Neuronal stem cell (in vitro differentiated cells): Measurements from ENCODE around the gene SETD7.

ENCODE experiments used
- DNase-seq: peaks from one replicate; pipeline ENCODE4 v3.0.0-alpha.2; 2013; ENCODE audit warnings: low spot score
- H2AFZ ChIP-seq: one replicate; pipeline ENCODE4 v1.6.1; 2013; ENCODE audit warnings: mild to moderate bottlenecking, low read length, inconsistent platforms
- H2AK5ac ChIP-seq: 2 replicates; pipeline ENCODE4 v1.6.1; 2013; ENCODE audit warnings: low read depth, mild to moderate bottlenecking, inconsistent platforms, low read length, moderate library complexity, mixed read lengths
- H2BK120ac ChIP-seq: 2 replicates; pipeline ENCODE4 v1.6.1; 2013; ENCODE audit warnings: low read depth, mild to moderate bottlenecking, inconsistent platforms, low read length, moderate library complexity, mixed read lengths
- H2BK12ac ChIP-seq: one replicate; pipeline ENCODE4 v1.6.1; 2013; ENCODE audit warnings: low read length, inconsistent platforms
- H2BK15ac ChIP-seq: 2 replicates; pipeline ENCODE4 v1.6.1; 2013; ENCODE audit warnings: mild to moderate bottlenecking, low read length, inconsistent platforms, mixed read lengths
- H2BK5ac ChIP-seq: one replicate; pipeline ENCODE4 v1.6.1; 2013; ENCODE audit warnings: inconsistent platforms, mild to moderate bottlenecking, low read length, moderate library complexity
- H3K14ac ChIP-seq: one replicate; pipeline ENCODE4 v1.6.1; 2013; ENCODE audit warnings: low read length, inconsistent platforms
- H3K18ac ChIP-seq: 2 replicates; pipeline ENCODE4 v1.6.1; 2013; ENCODE audit warnings: low read length, inconsistent platforms
- H3K23ac ChIP-seq: 2 replicates; pipeline ENCODE4 v1.6.1; 2013; ENCODE audit warnings: low read depth, mild to moderate bottlenecking, mixed read lengths, low read length, inconsistent platforms; ENCODE audit not compliant: poor library complexity
- H3K27ac ChIP-seq: replicated peaks from 3 replicates; pipeline ENCODE4 v1.5.1; 2013; ENCODE audit warnings: low read length, inconsistent platforms
- H3K27me3 ChIP-seq, 3 experiments: 2 replicates each; pipeline ENCODE4 v1.6.1; 2013; ENCODE audit warnings: low read length in 3 of 3, mild to moderate bottlenecking in 2 of 3, inconsistent platforms in 1 of 3, low read depth in 1 of 3, mixed read lengths in 1 of 3, moderate library complexity in 1 of 3; ENCODE audit not compliant: control insufficient read depth in 3 of 3, insufficient read depth in 3 of 3
- H3K36me3 ChIP-seq, 2 donors: replicated peaks in 1 of 2; 2 replicates each; pipeline ENCODE4 v1.6.1; 2013; ENCODE audit warnings: low read length in 2 of 2; ENCODE audit not compliant: control insufficient read depth in 2 of 2, insufficient read depth in 2 of 2
- H3K4ac ChIP-seq: 2 replicates; pipeline ENCODE4 v1.6.1; 2013; ENCODE audit warnings: inconsistent platforms, mild to moderate bottlenecking, low read length, moderate library complexity
- H3K4me1 ChIP-seq, 2 donors: 1 replicate in 1 of 2; 2 replicates in 1 of 2; pipeline ENCODE4 v1.6.1; 2013; ENCODE audit warnings: low read length in 2 of 2, low read depth in 1 of 2; ENCODE audit not compliant: control insufficient read depth in 2 of 2, insufficient read depth in 1 of 2
- H3K4me2 ChIP-seq: one replicate; pipeline ENCODE4 v1.6.1; 2013; ENCODE audit warnings: mild to moderate bottlenecking, low read length, inconsistent platforms; ENCODE audit not compliant: insufficient read depth, poor library complexity, severe bottlenecking
- H3K4me3 ChIP-seq, 2 donors: 2 replicates each; pipeline ENCODE4 v1.5.1; 2013; ENCODE audit warnings: low read length in 2 of 2, mild to moderate bottlenecking in 2 of 2, inconsistent platforms in 1 of 2, moderate library complexity in 1 of 2
- H3K79me1 ChIP-seq: one replicate; pipeline ENCODE4 v1.6.1; 2013; ENCODE audit warnings: low read depth, mild to moderate bottlenecking, inconsistent platforms, low read length, moderate library complexity
- H3K9ac ChIP-seq: one replicate; pipeline ENCODE4 v1.6.1; 2013; ENCODE audit warnings: mild to moderate bottlenecking, low read depth, low read length, inconsistent platforms; ENCODE audit not compliant: poor library complexity
- H3K9me3 ChIP-seq, 2 donors: replicated peaks in 1 of 2; 2 replicates each; pipeline versions ENCODE3 to v1.6.1; 2013; ENCODE audit warnings: low read length in 2 of 2, mild to moderate bottlenecking in 2 of 2, inconsistent platforms in 1 of 2, low read depth in 1 of 2, mixed read lengths in 1 of 2, moderate library complexity in 1 of 2; ENCODE audit not compliant: control insufficient read depth in 2 of 2, insufficient read depth in 1 of 2
- H4K8ac ChIP-seq: one replicate; pipeline ENCODE4 v1.6.1; 2013; ENCODE audit warnings: low read depth, mild to moderate bottlenecking, inconsistent platforms, low read length, moderate library complexity
- H4K91ac ChIP-seq: one replicate; pipeline ENCODE4 v1.6.1; 2013; ENCODE audit warnings: low read length, low read depth, mild to moderate bottlenecking, inconsistent platforms; ENCODE audit not compliant: poor library complexity
- WGBS, 2 donors: extraction: QIAGEN DNeasy Blood & Tissue Kit; methylation state at CpG; one replicate each; pipeline ENCODE4 v1.1.7; 2013; ENCODE audit warnings: missing lambda C conversion rate in 2 of 2, mixed read lengths in 1 of 2; ENCODE audit not compliant: insufficient read length in 2 of 2, insufficient replicate concordance in 1 of 2; ENCODE audit errors: extremely low coverage in 2 of 2; 5-methylcytosine and 5-hydroxymethylcytosine counted together

SETD7 gene

DNA sequence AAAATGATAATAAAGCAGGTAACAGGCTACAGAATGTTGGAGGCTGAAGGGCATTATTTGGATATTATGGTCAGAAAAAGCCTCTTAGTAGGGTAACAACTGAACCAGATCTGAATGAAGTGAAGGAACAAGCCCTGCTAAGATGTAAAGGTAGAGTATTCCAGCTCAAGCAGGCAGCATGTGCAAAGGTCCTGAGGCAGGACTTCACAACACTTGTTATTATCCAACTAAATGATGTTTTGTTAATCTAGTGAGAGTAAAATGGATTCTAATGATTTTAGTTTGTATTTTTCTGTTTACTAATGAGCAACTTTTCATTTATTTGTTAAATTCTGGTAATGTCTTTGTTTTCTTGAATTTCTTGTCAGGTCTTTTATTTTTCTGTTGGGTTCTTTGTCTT, 66.4 kb downstream of the SETD7 start:
- Histone ChIP-seq H2BK12ac (no peak overlapping the region), H3K27ac (no peak overlapping the region), H3K14ac (no peak overlapping the region), H2BK15ac (no peak overlapping the region), H3K23ac (no peak overlapping the region), H2BK5ac (no peak overlapping the region), H3K27me3 (no peaks in the 10 kb centered on the region), H2BK120ac (no peak overlapping the region), H2AK5ac (no peak overlapping the region), H3K36me3 (no peaks in the 10 kb centered on the region), H3K4me3 (no peak overlapping the region), H3K9ac (no peak overlapping the region), H2AFZ (no peak overlapping the region), H3K79me1 (no peaks in the 10 kb centered on the region), H4K8ac (no peak overlapping the region), H4K91ac (no peak overlapping the region), H3K4me1 (no peaks in the 10 kb centered on the region), H3K18ac (no peak overlapping the region), H3K9me3 (no peaks in the 10 kb centered on the region), H3K4ac (no peak overlapping the region), H3K4me2 (no peak overlapping the region)
- no peak for DNase-seq

DNA sequence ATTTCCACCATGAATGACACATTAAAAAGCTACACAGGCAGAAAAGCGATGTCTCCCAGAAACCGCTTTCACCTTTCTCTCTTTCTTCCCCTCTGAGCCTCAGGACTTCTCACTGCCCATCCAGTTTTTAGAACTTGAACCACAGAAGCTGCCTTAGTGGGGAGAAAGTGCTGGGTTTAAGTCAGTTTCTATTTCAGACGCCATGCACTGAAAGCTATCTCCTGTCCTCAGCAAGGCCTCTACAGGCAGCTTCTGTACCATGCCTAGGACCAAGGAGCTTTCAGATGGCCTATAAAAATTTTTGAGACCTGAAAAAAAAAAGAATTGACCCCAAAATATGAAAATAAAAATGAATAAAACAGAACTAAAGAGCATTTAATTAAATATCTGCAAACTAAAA, 67.6 kb downstream of the SETD7 start:
- Histone ChIP-seq H2BK5ac (no peak overlapping the region), H3K23ac (no peak overlapping the region), H3K4me3 (no peak overlapping the region), H3K4me2 (no peak overlapping the region), H3K9ac (no peak overlapping the region), H3K4ac (no peak overlapping the region), H2AK5ac (no peak overlapping the region), H2BK15ac (no peak overlapping the region), H3K27me3 (no peaks in the 10 kb centered on the region), H2BK12ac (no peak overlapping the region), H4K91ac (no peak overlapping the region), H3K27ac (no peak overlapping the region), H2BK120ac (no peak overlapping the region), H4K8ac (no peak overlapping the region), H3K79me1 (no peaks in the 10 kb centered on the region), H3K9me3 (no peaks in the 10 kb centered on the region), H3K36me3 (no peaks in the 10 kb centered on the region), H3K18ac (no peak overlapping the region), H3K14ac (no peak overlapping the region), H3K4me1 (no peaks in the 10 kb centered on the region), H2AFZ (no peak overlapping the region)
- no CpG with 5 or more reads among the region's 3 CpGs for WGBS, 2 donors
- no peak for DNase-seq

DNA sequence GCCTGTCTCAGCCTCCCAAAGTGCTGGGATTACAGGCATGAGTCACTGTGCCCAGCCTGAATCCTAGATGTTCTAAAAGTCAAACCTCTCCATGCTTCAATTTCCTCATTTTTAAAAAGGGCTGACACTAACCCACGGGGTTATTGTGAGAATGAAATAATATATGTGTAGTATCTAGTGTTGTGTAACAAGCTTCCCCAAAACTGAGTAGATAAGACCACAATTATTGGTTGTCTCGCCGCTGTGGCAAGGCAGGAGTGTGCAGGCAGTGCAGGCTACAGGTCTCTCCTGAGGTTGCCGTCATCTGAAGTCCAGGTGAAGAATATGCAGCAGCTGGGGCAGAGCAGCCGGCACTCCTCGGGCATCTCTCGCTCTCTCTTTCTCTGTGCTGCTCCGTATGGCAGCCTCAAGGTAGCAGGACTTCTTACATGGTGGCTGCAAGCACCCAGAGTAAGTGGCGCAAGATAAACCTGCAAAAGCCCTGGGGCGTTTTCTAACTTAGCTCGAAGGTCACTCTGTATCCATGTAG, 71.2 kb downstream of the SETD7 start:
- Histone ChIP-seq H3K14ac (no peak overlapping the region), H3K23ac (no peak overlapping the region), H3K18ac (no peak overlapping the region), H4K8ac (no peak overlapping the region), H2AK5ac (no peak overlapping the region), H2BK5ac (no peak overlapping the region), H2BK120ac (no peak overlapping the region), H3K79me1 (no peaks in the 10 kb centered on the region), H3K9ac (no peak overlapping the region), H2BK12ac (no peak overlapping the region), H3K27ac (no peak overlapping the region), H4K91ac (no peak overlapping the region), H3K4me3 (no peak overlapping the region), H3K4me2 (no peak overlapping the region), H3K27me3 (no peaks in the 10 kb centered on the region), H3K36me3 (no peaks in the 10 kb centered on the region), H3K9me3 (peaks cover 0 to 2% of the 10 kb centered on the region in 2 donors), H2BK15ac (no peak overlapping the region), H3K4me1 (no peaks in the 10 kb centered on the region), H3K4ac (no peak overlapping the region), H2AFZ (no peak overlapping the region)
- no CpG with 5 or more reads among the region's 11 CpGs for WGBS, 2 donors
- DNase-seq = no peak

DNA sequence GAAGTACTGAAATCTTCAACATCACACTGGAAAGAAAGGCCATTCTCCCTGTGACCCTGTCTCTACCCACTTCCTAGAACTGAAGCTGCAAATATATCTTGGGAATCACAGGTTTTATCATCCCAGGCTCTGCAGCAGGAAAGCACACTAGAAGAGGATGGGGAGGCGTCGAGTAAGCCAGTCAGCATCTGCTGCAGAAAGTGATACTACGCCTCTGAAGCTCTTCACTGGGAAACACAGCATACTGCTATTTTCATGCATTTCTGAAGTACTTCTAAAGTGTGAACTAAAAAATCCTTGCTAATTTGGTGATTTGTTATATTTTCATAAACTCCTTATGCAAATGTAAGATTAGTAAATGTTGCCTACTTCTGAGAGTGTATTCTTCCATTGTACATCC, 73.0 kb downstream of the SETD7 start:
- H4K8ac ChIP-seq = no peak overlapping the region
- H3K9ac ChIP-seq = no peak overlapping the region
- no peak overlapping the region for H2AK5ac ChIP-seq
- H2BK120ac ChIP-seq = no peak overlapping the region
- no peak overlapping the region for H3K18ac ChIP-seq
- no peak overlapping the region for H3K4me3 ChIP-seq
- no peak overlapping the region for H4K91ac ChIP-seq
- H3K4me1 ChIP-seq = no peaks in the 10 kb centered on the region
- no peak overlapping the region for H3K23ac ChIP-seq
- H2BK5ac ChIP-seq = no peak overlapping the region
- H2BK12ac ChIP-seq = no peak overlapping the region
- H3K4ac ChIP-seq = no peak overlapping the region
- H3K9me3 ChIP-seq = peaks cover 0 to 2% of the 10 kb centered on the region in 2 donors
- no peak for DNase-seq
- H3K4me2 ChIP-seq = no peak overlapping the region
- H3K36me3 ChIP-seq = no peaks in the 10 kb centered on the region
- no peaks in the 10 kb centered on the region for H3K79me1 ChIP-seq
- H3K14ac ChIP-seq = no peak overlapping the region
- no peak overlapping the region for H3K27ac ChIP-seq
- H3K27me3 ChIP-seq = no peaks in the 10 kb centered on the region
- no CpG with 5 or more reads among the region's 3 CpGs for WGBS, 2 donors
- H2AFZ ChIP-seq = no peak overlapping the region
- H2BK15ac ChIP-seq = no peak overlapping the region
